ENCODE data around the gene GRID1.

Gene GRID1

DNA sequence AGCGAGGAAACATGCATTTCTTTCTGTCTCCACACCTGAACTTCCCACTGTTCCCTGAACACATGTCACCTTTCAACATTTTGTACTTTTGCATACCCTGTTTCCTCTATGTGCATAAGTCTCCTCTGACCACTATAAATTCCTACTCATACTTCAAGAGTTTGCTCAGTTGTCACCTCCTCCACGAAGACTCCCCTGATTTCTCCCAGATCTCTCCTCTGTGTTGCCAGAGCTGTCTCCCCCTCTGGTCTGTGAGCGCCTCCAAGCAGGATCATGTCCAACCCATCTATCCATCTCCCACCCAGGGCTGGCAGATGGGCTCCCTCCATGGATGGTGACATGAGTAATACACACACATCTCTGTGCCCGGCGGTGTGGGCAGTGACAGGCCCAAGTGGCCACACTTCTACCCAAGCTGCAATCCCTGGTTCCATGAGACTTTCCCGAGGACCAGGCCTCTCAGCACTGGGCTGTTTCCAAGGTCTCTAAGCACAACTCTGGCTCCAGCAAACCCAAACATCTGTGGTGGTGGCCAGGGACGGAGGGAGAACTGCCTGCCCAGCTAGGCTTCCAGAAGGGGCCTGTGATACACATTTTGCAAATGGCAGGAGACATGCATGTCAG is 135.9 kb downstream of the GRID1 start:
- DNase-seq (ENCODE audit: low read depth in 2 of 2), result no peak

DNA sequence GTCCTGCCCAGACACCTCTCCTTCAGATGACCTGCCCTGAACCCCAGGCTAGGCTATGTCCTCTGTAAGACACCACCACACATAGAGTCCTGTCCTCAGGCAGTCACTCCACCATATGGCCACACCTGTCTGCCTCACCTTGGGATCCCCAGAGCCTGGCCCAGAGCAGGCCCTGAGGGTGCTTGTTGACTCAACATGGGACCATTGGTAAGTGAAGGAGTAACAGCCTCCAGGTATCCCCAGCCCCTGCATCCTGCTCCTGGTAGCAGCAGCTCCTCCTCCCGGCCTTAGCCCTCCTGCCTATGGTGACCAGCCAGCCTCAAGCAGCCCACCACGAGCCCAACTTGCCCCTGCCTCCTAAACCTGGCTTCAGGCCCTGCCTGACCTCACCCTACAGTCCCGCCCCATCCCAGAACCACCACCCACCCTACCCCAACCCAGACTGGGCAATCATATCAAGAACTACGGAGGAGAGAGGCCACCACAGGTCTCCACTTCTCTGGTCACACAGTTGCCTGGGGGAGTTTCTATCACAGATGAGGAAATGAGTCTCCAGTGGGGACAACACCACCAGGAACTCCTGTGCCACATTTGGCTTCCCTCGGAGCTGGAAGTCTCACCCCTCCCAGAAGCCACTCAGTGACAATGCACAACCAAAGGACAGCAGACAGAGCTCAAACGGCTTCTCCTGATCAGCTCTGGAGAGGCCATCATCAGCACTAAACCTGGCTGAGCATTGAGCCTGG is 136.6 kb downstream of the GRID1 start:
- no peak for DNase-seq (ENCODE audit: low read depth in 2 of 2)

DNA sequence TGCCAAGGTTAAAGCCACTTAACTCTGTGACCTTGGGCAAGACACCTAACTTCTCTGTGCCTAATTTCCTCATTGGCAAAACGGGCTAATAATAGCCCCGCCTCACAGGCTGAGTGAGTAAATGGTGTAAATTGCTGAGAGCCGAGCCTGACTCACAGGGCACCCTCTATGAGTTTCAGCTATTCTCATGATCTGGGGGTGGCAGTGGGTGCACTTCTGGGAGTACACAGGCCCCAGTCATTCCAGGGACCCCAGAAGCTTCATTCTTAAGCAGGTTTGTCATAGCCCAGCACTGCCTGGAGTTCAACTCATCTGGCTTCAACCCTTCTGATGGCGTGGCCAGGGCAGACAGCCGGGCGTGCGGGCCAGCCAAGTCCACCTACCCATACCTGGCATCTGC is 137.2 kb downstream of the GRID1 start:
- DNase-seq (ENCODE audit: low read depth in 2 of 2), result no peak

DNA sequence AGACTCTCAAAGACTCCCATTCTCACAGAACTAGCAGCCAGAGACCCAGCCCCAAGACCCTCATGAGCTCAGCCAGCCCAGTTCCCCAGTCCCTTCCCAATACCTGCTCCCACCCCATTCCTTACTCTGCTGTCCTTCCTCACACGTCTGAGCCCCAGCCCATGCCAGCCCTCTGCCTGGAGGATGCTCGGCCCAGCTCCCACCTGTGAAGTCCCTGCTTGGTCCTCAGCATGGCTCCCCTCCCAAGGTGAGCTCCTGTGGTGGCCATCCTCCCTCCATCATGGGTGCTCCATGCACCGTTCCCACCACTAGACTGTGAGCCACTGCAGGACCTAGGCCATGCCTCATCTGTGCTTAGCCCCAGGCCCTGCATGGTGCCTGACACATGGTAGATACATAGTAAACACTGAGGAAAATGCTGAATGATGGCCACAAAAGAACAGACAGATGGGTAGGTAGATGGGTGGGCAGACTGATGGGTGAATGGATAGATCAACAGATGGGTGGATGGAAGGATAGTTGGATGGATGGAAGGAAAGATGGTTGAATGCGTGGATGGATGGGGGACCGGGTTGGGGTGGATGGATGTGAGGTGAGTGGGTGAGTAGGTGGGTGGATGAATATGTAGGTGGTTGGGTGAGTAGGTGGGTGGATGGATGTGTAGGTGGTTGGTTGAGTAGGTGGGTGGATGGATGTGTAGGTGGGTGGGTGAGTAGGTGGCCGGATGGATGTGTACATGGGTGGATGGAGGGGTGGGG is 138.9 kb downstream of the GRID1 start:
- DNase-seq (ENCODE audit: low read depth in 2 of 2), result no peak

DNA sequence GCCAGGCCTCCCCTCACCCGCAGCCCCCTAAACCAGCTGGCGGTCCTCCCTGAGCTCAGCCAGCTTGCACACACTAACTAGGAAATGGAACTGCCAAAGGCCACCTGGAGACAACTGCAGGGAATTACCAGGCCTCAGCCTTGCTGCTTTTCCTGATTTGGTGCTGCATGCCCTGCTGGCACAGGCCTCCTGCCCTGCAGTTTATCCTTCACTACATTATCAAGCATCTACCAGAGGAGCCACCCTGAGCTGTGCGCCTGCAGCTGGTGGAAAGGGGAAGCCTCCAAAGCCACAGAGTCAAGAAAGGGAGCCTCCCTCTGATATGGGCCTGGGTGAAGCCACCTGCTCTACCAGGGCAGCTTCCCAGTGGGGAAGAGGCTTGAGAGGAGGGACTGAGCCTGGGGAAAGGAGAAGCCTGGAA is 139.8 kb downstream of the GRID1 start:
- DNase-seq (ENCODE audit: low read depth in 2 of 2), result no peak

DNA sequence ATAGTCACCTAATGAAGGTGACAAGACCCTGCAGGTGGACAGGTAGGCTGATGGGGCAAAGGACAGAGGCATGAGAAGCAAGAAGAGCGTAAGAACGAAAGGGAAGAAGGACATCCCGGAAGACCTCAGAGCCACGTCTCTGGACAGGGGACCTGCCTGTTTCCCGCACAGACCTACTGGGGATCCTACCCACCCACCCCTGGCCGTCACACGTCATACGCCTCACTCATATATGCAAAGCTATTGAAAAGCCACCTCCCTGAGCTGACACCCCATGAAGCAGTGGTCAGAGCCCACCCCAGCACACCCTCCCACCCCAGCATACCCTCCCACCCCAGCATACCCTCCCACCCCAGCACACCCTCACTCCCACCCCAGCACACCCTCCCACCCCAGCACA is 140.6 kb downstream of the GRID1 start:
- DNase-seq (ENCODE audit: low read depth in 2 of 2), result no peak

DNA sequence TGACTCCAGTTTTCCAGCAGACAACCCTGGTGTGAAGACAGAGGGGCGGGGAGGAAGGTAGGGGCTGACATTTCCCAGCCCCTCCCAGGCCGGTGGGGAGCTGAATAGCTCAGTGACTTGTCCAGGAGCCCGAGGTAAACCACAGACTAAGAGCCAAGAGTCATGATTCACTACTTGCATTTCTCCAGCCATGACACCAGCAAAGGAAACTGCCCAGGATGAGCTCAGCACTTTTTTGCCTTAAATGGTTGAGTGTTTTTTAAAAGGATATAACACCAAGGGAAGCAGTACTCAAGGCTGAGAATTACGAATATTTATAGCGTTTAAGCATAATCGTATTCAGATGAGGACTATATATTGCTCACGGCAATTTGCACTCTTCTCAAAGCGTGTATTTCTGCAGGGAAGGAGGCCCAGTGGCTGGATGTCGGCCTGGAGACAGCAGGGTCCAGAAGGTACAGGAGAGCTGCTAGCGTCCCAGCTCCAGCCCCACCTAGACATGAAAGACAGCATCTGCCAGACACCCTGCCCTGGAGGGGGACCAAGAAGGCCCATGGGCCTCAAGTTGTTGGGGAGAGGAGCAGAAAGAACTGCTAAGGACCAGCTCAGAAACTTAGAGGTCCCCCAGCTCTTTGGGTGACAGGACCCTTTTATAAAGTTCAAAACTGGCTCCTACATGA is 141.4 kb downstream of the GRID1 start:
- peak; percentile 38 to 47 for DNase-seq (ENCODE audit: low read depth in 2 of 2)

DNA sequence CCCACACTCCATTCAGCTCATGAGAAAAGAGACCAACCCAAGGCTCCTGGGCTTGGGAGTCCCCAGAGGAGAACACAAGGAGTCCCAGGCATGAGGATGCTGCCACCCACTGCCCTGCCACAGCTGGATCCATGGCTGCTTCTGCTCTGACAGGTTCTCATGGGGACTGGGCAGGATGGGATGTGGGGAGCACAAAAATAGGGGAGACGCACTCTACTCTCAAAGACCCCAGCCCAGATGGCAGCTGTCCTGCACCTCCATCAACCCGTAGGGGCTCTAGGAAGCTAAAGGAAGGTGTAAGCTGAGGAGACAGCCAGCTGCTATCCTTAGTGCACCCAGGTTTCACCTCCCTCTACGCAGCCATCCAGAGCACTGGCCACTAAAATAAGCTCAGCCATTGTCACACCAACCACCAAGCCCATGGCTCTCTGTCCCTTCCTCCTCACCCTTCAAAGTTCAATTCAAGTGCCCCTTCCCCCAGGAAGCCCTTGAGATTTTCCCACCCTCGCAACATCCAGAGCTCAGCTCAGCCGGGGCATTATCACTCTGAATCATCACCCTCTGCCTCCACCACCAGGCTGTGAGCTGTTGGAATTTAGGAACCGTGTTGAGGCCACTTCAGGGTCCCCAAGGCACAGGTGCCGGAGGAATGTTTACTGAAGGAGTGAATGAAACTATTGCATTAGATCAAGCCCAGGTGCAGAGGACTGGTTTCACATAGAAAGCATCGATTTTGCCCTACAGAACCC is 142.1 kb downstream of the GRID1 start:
- no peak for DNase-seq (ENCODE audit: low read depth in 2 of 2)

DNA sequence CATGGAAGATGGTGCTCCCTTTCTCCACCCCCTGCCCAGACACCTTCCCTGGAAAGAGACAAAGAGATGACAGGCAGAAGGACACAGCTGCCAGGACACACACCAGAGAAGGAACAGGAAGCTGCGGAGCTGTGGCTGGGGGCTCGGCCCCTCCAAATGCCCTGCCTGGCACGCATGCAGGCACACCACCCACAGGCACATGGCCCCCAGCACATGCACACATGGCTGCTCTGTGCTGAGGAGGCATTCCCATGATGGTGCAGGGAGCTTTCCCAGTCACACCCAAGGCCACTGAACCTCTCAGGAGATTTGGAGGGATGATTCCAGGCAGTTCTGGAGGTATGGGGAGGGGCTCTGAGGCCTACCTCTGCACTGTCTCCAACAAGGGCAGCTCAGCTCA is 143.3 kb downstream of the GRID1 start:
- no peak for DNase-seq (ENCODE audit: low read depth in 2 of 2)

DNA sequence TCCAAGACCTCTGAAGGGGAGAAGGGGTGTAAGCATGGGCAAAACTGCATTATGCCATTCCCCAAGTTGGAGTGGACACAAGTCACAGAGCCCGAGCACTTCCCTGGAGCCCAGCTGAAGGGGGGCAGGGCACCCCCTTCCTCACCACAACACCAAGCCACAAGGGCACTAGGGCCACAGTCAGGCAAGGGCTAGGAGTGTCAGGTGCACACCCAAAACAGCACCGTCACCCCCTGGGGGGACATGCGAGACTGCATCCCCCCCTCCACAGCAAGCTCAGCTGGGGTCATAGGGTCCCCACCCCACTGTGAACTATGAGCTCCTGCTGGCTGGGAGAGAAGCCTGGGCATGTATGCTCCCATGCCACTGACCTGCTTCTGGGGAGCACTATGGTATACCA is 143.9 kb downstream of the GRID1 start:
- DNase-seq (ENCODE audit: low read depth in 2 of 2), result no peak

DNA sequence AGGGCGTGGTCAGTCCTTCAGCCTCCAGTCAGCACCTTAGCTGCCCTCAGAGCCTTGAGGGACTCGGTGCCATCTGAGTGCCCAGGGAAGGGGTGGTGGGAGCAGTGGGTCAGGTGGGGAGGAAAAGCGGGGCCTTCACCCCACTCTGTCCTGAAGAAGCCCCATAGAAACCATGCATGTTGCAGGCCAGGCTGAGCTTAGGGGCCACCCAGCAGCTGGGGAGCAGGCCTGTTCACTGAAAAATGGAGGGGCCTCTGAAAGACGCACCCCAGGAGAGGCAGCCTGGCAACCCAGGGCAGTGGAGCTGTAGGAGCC is 144.3 kb downstream of the GRID1 start:
- no peak for DNase-seq (ENCODE audit: low read depth in 2 of 2)

DNA sequence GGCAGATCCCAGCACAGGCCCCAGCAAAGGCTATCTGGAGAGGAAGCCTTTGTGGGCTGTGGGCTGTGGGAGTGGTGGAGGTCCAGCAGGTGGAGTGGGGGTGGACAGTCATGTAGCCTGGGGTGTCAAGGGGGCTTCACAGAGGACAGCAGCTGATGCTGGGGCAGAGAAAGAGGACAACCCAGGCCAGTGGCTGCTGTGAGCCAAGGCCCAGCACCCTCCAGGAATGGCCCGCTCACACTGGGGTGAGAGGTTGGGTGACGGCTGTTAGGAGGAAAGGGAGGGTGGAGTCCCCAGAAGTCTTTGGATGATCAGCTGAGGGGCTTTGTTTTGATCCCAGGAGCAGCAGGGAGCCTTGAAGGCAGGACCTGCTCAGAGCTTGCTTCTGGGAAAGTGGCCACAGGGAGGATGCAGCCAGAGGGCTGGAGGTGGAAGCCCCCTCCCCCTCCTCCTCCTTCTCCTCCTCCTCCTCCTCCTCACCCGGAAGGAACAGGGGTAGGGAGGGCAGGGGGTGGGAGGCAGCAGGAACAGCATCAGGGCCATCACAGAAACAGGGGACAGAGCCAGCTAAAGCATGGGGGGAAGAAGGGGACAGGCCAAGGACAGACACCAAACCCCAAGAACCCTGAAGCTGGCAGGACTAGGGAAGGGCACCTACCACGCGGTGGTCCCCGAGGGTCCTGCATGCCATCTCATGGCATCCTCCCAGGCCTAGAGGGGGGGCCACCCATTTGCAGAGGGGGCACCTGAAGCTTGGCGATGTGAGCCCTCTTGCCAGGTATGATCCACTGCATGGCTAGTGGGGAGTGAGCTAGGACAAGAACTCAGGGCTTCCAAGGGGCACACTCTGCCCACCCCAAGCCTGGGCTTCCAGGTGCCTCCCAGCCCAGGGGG is 144.9 kb downstream of the GRID1 start:
- no peak for DNase-seq (ENCODE audit: low read depth in 2 of 2)

DNA sequence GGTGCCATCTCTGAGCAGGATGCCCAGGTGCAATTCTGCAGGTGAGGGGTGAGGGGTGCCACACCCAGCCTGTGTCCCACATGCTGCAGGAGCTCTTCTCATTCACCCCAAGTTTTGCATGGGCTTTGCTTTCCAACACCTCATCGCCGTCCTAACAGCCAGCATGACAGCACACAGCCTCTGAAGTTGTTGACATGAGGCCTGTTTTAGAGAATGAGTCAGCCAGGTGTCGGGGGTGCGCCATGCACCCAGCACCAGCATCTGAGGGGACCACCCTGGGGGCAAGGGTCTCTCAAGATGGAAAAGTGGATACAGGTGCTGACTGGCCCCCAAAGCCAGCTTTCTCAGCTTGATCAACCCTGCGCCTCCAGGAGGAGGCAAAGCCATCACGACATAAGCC is 146.0 kb downstream of the GRID1 start:
- DNase-seq (ENCODE audit: low read depth in 2 of 2), result no peak

DNA sequence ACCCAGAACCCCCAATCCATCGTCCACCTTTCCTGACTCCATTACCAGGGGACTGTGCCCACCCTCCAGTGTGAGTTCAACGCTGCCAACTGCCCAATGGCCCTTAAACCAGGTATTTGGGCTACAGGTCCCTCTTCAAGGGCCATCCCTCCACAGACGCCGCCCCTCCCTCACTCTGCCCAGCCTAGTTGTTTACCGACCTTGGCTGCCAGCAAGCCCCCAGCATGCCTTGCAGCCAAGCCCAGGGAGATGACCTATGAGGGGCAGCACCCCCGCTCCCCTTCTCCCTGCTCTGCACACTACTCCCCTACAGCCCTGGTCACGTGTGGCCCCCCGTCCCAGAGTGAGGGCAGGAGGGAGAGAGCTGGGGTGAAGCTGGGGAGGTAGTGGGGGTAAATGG is 147.3 kb downstream of the GRID1 start:
- no peak for DNase-seq (ENCODE audit: low read depth in 2 of 2)

DNA sequence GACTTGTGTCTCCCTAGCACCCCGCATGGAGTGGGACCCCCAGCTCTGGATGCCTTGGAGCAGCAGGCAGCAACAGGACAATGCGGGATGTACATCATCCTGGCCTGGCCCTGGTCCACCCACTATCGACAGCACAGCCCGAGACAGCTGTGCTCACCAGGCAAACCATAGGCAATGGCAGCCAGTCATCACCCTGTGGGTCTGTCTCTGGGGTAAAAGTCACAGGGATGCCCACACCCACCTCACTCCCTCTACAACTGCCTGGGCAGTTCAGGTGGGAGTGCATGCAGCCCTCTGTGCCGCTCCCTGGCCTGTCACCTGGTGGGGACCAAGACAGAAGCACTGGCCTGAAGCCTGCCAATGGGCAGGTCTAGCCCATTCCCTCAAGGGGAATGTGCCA is 147.8 kb downstream of the GRID1 start:
- DNase-seq (ENCODE audit: low read depth in 2 of 2), result no peak

DNA sequence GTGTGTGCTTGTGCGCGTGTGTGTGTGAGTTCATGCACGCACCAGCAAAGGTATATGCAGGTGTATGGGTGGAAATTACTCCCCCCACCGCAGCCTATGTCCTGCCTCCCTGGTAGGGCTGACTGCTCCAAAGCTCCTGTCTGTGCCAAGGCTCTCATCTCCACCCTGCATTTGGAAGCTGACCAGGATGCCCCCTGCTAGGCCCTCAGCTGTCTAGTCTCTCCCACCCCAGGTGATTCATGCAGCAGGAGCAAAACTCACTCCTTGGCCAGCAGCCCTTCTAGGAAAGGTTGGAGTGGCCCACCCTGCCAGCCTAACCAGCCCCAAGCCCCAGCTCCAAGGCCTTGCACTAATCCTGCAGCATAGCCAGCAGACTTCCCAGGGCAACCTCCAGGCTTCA is 148.4 kb downstream of the GRID1 start:
- no peak for DNase-seq (ENCODE audit: low read depth in 2 of 2)

DNA sequence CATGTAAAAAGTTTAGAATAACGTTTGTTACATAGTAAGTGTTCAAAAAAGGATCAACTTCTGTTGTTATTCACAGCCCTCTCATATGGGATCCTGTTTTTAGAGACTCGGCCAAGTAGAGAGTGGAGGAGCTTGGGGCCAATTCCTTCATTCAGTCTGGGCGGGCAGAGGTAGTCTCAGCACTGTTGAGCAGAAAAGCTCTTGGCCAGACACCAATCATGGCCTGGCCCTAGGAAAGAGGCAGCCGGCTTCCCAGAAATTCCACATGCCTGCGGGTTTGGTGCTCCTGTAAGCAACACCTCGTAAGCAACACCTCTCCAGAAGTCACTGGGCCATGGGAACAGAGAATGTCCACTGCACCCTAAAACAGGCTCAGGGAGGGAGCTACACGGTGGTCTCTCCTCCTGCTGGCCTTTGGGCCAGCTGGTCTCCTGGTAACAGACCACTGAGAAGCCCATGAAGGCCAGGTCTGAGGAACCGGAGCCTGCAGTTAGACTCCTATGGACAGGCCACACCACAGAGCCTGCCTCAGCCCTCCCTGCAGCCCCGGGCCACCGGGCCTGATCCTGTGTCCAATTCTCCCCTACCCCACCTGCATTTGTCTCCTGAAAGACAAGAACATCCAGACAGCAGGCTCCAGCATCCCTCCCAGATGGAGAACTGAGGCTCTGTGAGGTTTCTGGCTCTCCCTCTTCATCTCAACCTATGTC is 149.1 kb downstream of the GRID1 start:
- DNase-seq (ENCODE audit: low read depth in 2 of 2), result no peak

DNA sequence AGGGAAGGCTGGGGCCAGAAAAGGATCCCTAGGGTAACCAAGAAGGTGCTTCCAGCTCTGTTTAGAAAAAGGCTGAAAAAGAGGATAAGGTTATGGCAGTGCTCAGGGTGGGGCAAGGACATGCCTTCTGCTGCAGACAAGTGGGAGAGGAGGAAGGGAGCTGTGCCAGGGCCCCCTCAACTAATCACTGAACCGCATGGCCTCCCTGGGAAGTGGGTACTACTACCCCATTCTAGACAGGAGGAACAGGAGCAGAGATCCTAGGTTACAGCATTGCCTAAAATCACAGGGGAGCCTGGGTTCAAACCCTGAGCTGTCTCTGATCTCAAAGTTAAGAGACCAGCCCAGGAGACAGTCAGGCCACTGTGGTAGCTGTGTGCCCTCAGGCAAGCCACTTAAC is 149.7 kb downstream of the GRID1 start:
- DNase-seq (ENCODE audit: low read depth in 2 of 2), result no peak

DNA sequence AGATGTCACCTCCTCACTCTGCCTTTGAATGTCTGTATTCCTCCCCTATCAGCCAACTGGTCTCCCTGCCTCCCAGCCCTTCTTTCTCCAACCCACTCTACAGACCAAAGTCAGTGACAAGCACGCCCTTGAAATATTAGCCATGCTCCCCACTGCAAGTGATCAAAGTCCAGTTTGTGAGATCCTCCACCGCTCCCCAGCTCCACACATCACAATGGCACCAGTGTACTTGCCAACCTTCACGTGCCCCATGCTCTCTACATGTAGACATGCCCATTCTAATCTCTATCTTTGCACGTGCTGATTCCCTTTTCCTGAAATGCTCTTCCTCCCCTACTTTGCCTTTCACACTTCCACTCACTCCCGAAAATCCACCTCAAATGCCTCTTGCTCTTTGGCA is 150.9 kb downstream of the GRID1 start:
- no peak for DNase-seq (ENCODE audit: low read depth in 2 of 2)

DNA sequence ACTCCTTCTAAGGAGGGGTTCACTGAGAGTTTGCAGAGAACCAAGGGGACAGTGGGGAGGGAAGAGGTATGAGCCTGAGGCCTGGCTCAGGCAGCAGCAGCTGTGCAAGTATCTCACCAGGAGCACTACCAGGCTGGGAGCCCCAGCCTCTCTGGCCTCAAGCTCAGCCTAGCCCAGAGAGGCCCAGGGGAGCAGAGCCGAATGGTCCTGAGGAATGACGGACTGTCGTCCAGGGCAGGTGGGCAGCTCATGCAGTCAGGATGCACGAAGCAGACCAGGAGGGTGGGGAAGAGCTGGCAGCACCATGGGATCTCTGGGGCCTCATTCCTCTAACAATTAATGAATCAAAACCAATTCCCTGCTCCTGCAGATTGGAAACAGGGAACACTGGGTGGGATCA is 151.5 kb downstream of the GRID1 start:
- DNase-seq (ENCODE audit: low read depth in 2 of 2), result no peak
